Gastrocnemius medialis (tissue), 4 donors: ENCODE data around the gene GREB1.

ENCODE experiments used
- POLR2A ChIP-seq, 2 donors: fragments of 450-650 bp; IDR thresholded peaks; one replicate each; pipeline ENCODE4 v1.6.1; 2017; ENCODE audit warnings: antibody characterized with exemption in 2 of 2, mild to moderate bottlenecking in 2 of 2, moderate library complexity in 2 of 2
- TF ChIP-seq, protein P1 (sequence below), 5 experiments: fragments of 450-650 bp in 3 of 5; fragments of 200-600 bp in 2 of 5; sonication (generic) in 2 of 5; IDR thresholded peaks in 4 of 5; conservative IDR thresholded peaks in 1 of 5; 1 replicate in 4 of 5; 2 replicates in 1 of 5; pipeline ENCODE4 v1.5.1; 2016 to 2019; ENCODE audit warnings: antibody characterized with exemption in 5 of 5, mild to moderate bottlenecking in 3 of 5, moderate library complexity in 3 of 5

DNA sequence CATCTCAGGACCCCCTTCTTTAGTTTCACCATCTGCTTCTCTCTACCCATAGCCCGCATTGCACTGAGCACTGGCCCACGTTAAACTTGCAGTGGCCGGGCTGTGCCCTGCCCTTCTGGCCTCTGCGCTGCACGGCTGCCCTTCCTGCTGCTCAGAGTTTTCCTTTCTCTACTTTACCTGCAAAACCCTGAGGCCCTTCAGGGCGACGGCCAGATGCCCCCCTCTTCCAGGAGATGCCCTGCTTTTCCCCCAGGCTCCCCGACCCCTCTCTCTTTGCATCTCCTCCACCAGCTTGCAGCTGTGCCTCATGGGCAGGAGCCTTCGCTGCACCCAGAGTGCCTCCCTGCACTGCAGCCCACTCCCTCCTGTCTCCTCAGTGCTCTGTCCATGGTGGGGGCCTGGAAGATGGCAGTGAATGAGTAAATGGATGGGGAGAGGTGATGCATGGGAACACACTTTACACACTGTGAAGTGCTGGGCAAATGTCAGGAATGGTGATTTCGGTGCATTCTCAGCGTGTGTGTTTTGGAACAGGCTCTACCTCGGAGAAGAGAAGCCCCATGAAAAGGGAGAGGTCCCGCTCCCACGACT is 82.3 kb downstream of the GREB1 start:
- TF ChIP-seq POLR2A (IDR thresholded peaks at IDR 0.05) = no peak
- TF ChIP-seq, protein P1, sequence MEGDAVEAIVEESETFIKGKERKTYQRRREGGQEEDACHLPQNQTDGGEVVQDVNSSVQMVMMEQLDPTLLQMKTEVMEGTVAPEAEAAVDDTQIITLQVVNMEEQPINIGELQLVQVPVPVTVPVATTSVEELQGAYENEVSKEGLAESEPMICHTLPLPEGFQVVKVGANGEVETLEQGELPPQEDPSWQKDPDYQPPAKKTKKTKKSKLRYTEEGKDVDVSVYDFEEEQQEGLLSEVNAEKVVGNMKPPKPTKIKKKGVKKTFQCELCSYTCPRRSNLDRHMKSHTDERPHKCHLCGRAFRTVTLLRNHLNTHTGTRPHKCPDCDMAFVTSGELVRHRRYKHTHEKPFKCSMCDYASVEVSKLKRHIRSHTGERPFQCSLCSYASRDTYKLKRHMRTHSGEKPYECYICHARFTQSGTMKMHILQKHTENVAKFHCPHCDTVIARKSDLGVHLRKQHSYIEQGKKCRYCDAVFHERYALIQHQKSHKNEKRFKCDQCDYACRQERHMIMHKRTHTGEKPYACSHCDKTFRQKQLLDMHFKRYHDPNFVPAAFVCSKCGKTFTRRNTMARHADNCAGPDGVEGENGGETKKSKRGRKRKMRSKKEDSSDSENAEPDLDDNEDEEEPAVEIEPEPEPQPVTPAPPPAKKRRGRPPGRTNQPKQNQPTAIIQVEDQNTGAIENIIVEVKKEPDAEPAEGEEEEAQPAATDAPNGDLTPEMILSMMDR (IDR thresholded peaks at IDR 0.05 in 4 of 5, conservative IDR thresholded peaks at IDR 0.05 in 1 of 5) = no peak
